HG03469 (cell line): ENCODE results near the gene NOL11.
"Not testable (repeated sequence)": the region's sequence is repeated elsewhere in the genome, so short reads cannot be mapped to it uniquely, and the experiment has no call there.

ENCODE experiments used
- ATAC-seq: cut with Tn5 transposase; IDR thresholded peaks from one replicate; pipeline ENCODE4 v1.9.1; 2021; ENCODE audit warnings: mild to moderate bottlenecking, moderate library complexity, moderate number of reproducible peaks; ENCODE audit not compliant: unreplicated experiment

Gene NOL11

DNA sequence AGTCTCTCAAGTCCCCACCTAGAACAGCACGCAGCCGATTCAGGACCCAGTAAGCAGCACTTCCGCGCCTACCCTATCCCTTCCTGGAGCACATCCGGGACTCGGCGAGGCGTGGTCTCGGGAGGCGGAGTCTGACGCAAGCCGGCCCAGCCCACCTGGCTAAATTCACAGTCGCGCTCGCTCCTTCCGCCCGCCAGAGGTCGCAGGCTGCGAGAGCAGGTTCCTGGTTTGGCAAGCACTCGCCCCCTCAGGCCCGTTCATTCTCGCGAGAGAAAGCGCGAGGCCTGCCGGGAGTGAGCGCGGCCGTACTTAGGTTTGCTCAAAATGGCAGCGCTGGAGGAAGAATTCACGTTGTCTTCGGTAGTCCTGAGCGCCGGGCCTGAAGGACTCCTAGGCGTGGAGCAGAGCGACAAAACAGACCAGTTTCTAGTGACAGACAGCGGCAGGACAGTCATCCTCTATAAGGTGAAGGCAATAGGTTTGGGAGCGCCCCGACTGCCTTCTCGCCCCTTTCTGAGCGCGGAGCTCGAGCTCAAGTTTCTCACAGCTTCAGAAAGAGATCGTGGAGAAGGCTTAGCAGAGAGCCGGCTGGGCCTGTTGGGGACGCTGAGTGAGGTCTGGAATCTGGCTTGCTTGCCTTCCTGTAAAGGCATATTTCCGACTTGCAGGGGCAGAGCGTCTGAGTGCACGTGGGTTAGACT is at the start of gene NOL11:
TSS of gene NOL11 (plus strand) at position 313 of the 701 bp plus-strand sequence. CDS start at position 325, 12 bp downstream.
- ATAC-seq, result peak; percentile 87

GRCh38 chr17:67671493-67671892 is 46.2 kb upstream of the NOL11 start:
- no peak for ATAC-seq

DNA sequence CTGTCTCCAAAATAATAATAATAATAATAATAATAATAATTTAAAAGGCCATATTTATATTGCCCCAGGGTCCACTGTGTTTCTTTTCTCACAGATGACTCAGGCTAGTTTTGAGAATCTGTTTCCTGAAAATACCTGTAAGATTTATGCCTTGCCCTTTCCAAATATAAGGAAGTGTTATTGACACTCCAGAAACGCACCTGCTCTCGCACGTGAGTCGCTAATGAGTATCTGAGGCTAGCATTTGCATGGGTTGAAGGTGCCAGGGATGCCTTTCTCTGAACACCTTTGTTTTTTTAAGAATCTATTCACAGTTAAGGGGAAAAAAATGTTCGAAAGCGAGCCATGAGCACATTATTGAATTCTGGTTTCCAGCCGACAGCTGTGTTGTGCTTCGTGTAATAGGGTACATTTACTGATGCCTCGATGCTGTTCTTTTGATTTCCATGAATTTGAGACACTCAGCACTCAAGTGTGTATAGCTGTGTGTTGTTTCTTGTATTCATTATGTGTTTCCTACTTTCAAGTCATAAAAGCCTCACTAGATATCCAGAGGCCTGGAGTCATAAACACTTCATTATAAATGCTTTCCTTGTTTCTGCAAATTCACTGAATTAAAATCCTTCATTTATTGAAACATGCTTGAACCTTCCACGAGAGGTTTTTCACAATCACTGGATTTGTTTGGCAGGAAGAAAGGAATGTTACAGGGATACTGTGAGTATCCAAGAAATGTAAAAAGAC is 45.0 kb upstream of the NOL11 start:
- ATAC-seq, result no peak

DNA sequence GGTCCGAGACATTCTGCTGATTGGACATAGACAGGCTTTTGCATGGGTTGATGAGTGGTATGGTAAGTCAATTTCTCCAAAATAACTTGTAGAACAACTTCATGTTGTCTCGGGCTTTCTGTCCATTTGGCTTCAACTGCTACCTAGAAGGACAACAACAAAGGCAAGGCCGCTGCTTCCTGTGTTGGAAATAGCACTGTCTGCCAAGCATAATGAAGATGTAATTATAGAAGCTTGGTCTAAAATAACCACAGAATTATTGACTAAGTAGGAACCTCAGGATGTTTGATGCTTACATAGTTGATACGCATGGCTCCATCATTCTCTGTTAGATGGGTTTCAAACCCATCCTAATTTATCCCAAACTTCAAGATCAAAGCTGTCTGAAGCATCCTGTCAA is 42.3 kb upstream of the NOL11 start:
- ATAC-seq, result no peak

- no peak for ATAC-seq
These were observed 41.4 kb upstream of the NOL11 start for GRCh38 chr17:67676305-67676704.

GRCh38 chr17:67678414-67678813 is 39.3 kb upstream of the NOL11 start:
- no peak for ATAC-seq

GRCh38 chr17:67679225-67679624 is 38.5 kb upstream of the NOL11 start:
- ATAC-seq, result no peak

DNA sequence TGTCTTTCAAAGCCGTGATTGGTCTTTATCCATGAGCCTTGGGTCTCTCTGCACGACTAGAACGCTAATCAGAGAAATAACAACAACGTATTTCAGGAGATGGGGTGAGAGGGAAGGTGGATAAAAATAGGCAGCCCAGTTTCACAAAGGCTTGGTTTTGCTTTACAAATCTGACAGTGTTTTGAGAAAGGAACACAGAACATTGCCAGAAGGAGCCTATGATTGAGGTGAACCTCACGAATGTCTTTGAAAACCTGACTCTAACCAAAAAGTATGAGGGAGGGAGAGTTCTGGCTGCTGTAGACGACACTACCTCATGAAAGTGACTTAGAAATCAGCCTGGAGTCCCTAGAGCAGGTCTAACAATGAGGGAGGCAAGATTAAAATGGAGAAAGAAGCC is 38.0 kb upstream of the NOL11 start:
- no peak for ATAC-seq

- no peak for ATAC-seq
These were observed 37.1 kb upstream of the NOL11 start for GRCh38 chr17:67680445-67681224.

DNA sequence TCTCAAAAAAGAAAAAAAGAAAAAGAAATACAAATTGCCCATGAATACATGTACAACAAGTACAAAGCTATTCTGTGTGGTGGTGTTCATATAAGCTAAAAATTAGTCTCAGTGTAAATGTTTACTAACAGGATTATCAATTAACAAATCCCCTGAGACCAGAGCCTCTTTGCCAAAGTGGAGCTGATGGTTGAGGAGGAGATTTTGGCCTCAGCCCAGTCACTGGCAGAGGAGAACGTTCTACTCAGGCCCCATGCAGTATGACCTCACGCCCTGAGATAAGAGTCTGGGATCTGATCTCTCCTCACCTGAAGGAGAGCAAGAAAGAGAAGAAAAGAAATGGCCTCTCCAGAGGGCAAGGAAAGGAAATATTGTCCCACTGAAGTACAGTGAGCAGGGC is 35.5 kb upstream of the NOL11 start:
- ATAC-seq, result no peak

DNA sequence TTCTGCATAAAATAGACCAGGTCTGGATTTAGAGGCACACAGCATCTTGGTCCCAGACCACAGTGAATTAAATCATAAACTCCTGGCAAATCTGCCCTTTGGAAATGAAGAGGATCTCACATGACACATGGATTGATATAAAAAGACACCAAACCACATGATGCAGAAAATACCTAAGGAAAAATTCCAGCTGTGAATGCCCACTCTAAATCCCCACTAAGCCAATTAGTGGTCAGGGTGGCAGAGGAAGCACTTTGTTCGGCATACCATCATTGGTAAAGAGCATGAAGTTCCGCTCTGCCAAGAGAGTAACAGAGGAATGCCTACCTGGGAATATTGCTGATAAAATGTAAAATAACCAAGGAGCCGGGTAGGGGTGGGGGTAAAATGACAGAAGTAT is 32.4 kb upstream of the NOL11 start:
- no peak for ATAC-seq

DNA sequence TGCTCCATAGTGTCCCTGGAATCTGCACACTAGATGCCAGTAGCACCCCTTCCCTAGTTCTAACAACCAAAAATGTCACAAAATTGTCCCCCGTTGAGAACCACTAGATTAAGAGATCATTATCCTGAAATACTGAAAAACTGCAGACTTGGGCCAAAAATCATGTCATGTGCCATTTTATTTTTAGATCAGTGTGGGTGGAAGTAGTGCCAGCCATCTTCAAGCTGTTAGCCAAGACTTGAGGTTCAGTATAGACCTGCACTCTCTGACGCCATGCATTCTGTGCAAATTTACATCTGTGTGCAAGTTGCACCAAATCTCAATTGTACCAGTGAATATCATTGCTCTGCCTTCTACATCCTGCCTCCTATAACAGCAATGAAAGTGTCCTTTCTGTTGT is 31.5 kb upstream of the NOL11 start:
- no peak for ATAC-seq

- ATAC-seq, result no peak
These were observed 30.2 kb upstream of the NOL11 start for GRCh38 chr17:67687511-67687910.

DNA sequence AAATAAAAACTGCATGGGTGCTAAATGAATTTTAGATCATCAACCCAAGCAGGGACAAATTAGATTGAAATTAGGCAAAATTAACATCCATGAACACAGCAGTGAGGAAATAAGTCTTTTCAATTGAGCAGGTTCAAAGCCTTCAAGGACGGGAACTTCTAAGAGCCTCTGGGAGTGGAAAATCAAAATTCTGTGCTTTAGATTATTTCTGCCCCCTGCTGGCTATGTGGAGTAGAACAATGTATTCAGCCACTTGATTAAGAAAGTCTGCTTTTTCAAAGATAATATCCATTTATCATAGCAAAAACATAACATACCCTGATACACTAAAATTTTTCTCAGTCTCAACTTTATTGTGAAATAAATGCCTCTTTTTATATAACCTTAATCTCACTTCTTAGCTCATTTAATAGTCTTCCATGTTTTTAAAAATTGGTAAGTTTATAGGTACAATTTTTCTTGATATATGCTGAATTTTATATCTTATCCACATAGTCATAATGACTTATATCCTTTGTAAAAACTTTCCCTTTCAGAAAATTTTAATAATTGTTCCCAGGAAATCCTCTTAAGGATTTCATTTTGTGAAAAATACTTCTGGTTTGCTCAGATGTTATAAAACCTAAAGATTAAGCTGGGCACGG is 28.1 kb upstream of the NOL11 start:
- ATAC-seq, result no peak

- no peak for ATAC-seq
These were observed 23.9 kb upstream of the NOL11 start for GRCh38 chr17:67693811-67694210.

DNA sequence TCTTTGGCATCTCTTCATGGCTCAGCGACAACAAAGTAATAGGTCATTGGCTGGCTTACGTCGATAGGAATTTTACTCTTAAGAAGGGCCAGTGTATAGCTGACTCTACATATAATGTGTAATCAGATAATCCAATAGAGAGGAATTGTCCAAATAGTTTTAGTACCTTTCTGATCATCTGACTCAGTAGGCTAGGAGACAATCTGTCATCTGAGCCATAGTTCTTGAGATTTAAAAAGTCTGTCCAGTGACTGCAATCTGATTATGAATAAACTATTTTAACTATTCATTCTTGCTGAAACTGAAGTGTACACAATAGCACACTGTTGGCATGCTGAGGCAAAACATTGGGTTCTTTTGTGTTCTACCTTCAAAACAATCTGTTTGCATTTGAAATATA is 21.4 kb upstream of the NOL11 start:
- ATAC-seq, result no peak

DNA sequence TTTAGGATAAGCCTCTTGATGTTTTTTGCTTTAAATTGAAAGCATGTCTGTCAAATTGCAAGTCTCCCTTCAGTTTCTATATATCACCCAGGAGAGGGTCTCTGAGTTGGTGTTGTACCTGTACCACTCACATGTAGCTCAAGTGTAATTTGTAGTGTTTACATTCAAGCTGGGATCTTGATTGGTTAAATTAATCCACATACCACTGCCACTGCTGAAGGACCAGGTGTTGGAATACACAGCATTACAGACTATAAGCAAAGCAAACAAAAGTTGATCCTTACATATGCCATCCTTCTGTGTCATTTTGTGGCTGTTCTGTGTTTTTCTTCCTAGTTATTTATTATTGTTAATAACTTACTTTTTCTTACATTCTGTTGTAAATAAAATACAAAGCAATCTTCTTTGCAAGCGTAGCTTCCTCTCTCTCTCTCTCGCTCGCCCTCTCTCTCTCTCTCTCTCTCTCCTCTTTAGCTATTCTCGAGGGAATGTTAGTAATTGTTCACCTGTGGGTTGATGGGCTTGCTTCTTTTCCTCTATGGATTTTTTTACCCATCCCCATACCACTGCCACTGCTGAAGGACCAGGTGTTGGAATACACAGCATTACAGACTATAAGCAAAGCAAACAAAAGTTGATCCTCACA is 20.8 kb upstream of the NOL11 start:
- no peak for ATAC-seq

DNA sequence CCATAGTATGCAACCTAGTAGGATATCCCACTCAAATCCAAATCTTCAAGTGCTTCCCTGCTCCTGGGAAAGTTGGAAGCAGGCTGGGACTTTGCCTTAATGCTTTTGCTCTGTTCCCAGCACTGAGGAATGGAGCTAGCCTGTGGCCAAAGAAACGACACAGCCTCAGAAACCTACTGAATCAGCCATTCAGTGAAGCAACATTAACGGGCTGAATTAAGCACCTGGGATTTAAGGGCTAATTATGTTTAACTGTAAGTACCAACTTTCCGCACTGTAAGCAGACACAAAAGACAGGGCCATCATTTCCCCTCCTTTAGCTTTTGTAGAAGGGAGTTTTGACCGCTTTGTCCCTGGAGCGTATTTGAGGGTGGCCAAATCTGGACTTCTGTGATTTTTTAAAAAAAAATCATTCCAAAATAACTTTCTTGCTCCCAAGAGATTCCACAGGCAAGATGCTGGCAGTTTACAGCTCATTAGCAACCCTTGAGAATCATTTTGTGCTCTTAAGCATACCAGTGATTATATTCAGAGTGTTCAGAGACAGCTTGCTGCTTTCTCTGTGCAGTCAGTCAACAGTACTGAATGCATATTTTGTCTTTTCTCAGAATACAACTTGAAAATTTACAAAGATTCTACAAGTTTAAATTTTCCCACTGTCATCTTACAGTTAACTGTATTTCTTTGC is 17.6 kb upstream of the NOL11 start:
- no peak for ATAC-seq

- no peak for ATAC-seq
These were observed 17.0 kb upstream of the NOL11 start for GRCh38 chr17:67700725-67701119.

- not testable (repeated sequence) for ATAC-seq
These were observed 14.9 kb upstream of the NOL11 start for GRCh38 chr17:67702861-67703260.
